PC-3 (cell line): Measurements from ENCODE around the gene UNC5B.

ENCODE experiments used
- CTCF ChIP-seq: fragments of 300-600 bp; sonication (generic); conservative IDR thresholded peaks from 2 replicates; pipeline ENCODE4 v1.5.1; 2017; ENCODE audit warnings: antibody characterized with exemption, low read depth, mild to moderate bottlenecking, low read length
- EZH2 ChIP-seq: fragments of 300-600 bp; sonication (generic); IDR thresholded peaks from one replicate; pipeline ENCODE4 v1.6.1; 2017; ENCODE audit warnings: antibody characterized with exemption, mild to moderate bottlenecking, low read length; ENCODE audit not compliant: unreplicated experiment
- EZH2phosphoT487 ChIP-seq: fragments of 300-600 bp; sonication (generic); IDR thresholded peaks from 2 replicates; pipeline ENCODE4 v1.6.1; 2018; ENCODE audit warnings: mild to moderate bottlenecking, antibody characterized with exemption, low read length, borderline replicate concordance

GRCh38 chr10:71173466-71173865 lies 38.9 kb upstream of the UNC5B start:
- TF ChIP-seq EZH2, result no peak
- no peak for TF ChIP-seq CTCF
- TF ChIP-seq EZH2phosphoT487, result no peak
